ENCODE data around the gene PNO1. TPM values are rescaled to one million over a fixed set of nuclear protein-coding genes. Genes with fewer than 3 reads are reported as not detected.
"Not testable (repeated sequence)": the region's sequence is repeated elsewhere in the genome, so short reads cannot be mapped to it uniquely, and the experiment has no call there.

PNO1 gene
- total RNA-seq, 1 donor from 2014 or later = 7.1 TPM

GRCh38 chr2:68152681-68153347 is 4.9 kb upstream of the PNO1 start:
- no peak for ATAC-seq
- no peak for DNase-seq (ENCODE audit: missing footprints)
- intact Hi-C loops (cut with DNase I) = no loop called here

GRCh38 chr2:68155618-68156017 is 2.1 kb upstream of the PNO1 start:
- DNase-seq (ENCODE audit: missing footprints) = no peak
- intact Hi-C loops (cut with DNase I) = no loop called here
- no peak for ATAC-seq

GRCh38 chr2:68156419-68156818 is 1.3 kb upstream of the PNO1 start:
- no peak for ATAC-seq
- no peak for DNase-seq (ENCODE audit: missing footprints)
- intact Hi-C loops (cut with DNase I) = no loop called here

GRCh38 chr2:68157002-68157401 is 686 bp upstream of the PNO1 start:
- DNase-seq (ENCODE audit: missing footprints) (peak; percentile 78), ATAC-seq (peak; percentile 38)
- intact Hi-C loops (cut with DNase I) = loop anchor here (1.0 kb wide), 1 partner anchor 95 kb away; the partner anchor contains the start of gene PPP3R1

GRCh38 chr2:68158134-68158447 is 403 bp downstream of the PNO1 start:
- no peak for ATAC-seq
- no peak for DNase-seq (ENCODE audit: missing footprints)
- intact Hi-C loops (cut with DNase I) = no loop called here

GRCh38 chr2:68163641-68164040 is 6.0 kb downstream of the PNO1 start:
- intact Hi-C loops (cut with DNase I) = no loop called here
- no peak for ATAC-seq
- no peak for DNase-seq (ENCODE audit: missing footprints)

GRCh38 chr2:68167186-68167585 is 9.5 kb downstream of the PNO1 start:
- DNase-seq (ENCODE audit: missing footprints) (no peak), ATAC-seq (no peak)
- intact Hi-C loops (cut with DNase I) = no loop called here

GRCh38 chr2:68169308-68169707 is 11.6 kb downstream of the PNO1 start:
- intact Hi-C loops (cut with DNase I) = no loop called here

GRCh38 chr2:68171146-68171545 is 13.5 kb downstream of the PNO1 start:
- DNase-seq (ENCODE audit: missing footprints) (no peak), ATAC-seq (no peak)
- intact Hi-C loops (cut with DNase I) = no loop called here

More at GRCh38 chr2:68169308-68169707, 11.6 kb downstream of the PNO1 start:
- no peak for DNase-seq (ENCODE audit: missing footprints)
- no peak for ATAC-seq

GRCh38 chr2:68171684-68172083 is 14.0 kb downstream of the PNO1 start:
- intact Hi-C loops (cut with DNase I) = no loop called here
- no peak for DNase-seq (ENCODE audit: missing footprints)
- no peak for ATAC-seq

- DNase-seq (ENCODE audit: missing footprints) (no peak), ATAC-seq (no peak)
- intact Hi-C loops (cut with DNase I) = no loop called here
Measured at GRCh38 chr2:68172521-68172920, 14.8 kb downstream of the PNO1 start.

GRCh38 chr2:68172990-68173700 is 15.5 kb downstream of the PNO1 start:
- ATAC-seq (no peak), DNase-seq (ENCODE audit: missing footprints) (no peak)
- intact Hi-C loops (cut with DNase I) = no loop called here

GRCh38 chr2:68175210-68175609 is 17.5 kb downstream of the PNO1 start:
- intact Hi-C loops (cut with DNase I) = not testable (repeated sequence)

GRCh38 chr2:68176657-68177056 is 19.0 kb downstream of the PNO1 start:
- no peak for ATAC-seq
- intact Hi-C loops (cut with DNase I) = no loop called here
- DNase-seq (ENCODE audit: missing footprints) = no peak

More at GRCh38 chr2:68175210-68175609, 17.5 kb downstream of the PNO1 start:
- ATAC-seq; DNase-seq (ENCODE audit: missing footprints): not testable (repeated sequence)

GRCh38 chr2:68177541-68177940 is 19.9 kb downstream of the PNO1 start:
- intact Hi-C loops (cut with DNase I) = no loop called here
- ATAC-seq = no peak
- DNase-seq (ENCODE audit: missing footprints) = no peak

- DNase-seq (ENCODE audit: missing footprints) (no peak), ATAC-seq (no peak)
- intact Hi-C loops (cut with DNase I) = no loop called here
Measured at GRCh38 chr2:68178432-68178831, 20.7 kb downstream of the PNO1 start.

- intact Hi-C loops (cut with DNase I) = no loop called here
Measured at GRCh38 chr2:68178954-68179627, 21.4 kb downstream of the PNO1 start.

GRCh38 chr2:68182902-68183301 is 25.2 kb downstream of the PNO1 start:
- ATAC-seq = no peak
- intact Hi-C loops (cut with DNase I) = no loop called here
- DNase-seq (ENCODE audit: missing footprints) = no peak

More at GRCh38 chr2:68178954-68179627, 21.4 kb downstream of the PNO1 start:
- no peak for ATAC-seq
- DNase-seq (ENCODE audit: missing footprints) = no peak

GRCh38 chr2:68185541-68186164 is 28.0 kb downstream of the PNO1 start:
- ATAC-seq = no peak
- intact Hi-C loops (cut with DNase I) = no loop called here
- no peak for DNase-seq (ENCODE audit: missing footprints)

GRCh38 chr2:68187329-68187728 is 29.6 kb downstream of the PNO1 start:
- intact Hi-C loops (cut with DNase I) = no loop called here
- ATAC-seq (no peak), DNase-seq (ENCODE audit: missing footprints) (no peak)

All from Right ventricle myocardium inferior (tissue), 1 donor.